GM13976 (cell line): Measurements from ENCODE around the gene C19orf25.

Experiments used
- DNase-seq: peaks from one replicate; pipeline ENCODE4 v3.0.0; 2012; ENCODE audit warnings: low spot score
- CTCF ChIP-seq: IDR thresholded peaks from 2 replicates; pipeline ENCODE4 v1.5.1; 2012; ENCODE audit warnings: borderline replicate concordance, mild to moderate bottlenecking; ENCODE audit not compliant: insufficient read depth; ENCODE audit errors: extremely low read depth, missing control alignments, control extremely low read depth
- in situ Hi-C: fragments of 300-500 bp; cut with MboI; formaldehyde crosslinking; loops from one replicate; pipeline ENCODE4 v1.12.0; 2022; ENCODE audit warnings: low sequenced_read_pairs, mixed read lengths, inconsistent platforms; ENCODE audit not compliant: unreplicated experiment

C19orf25 gene

GRCh38 chr19:1478934-1479707 is at the start of gene C19orf25:
Gene C19orf25, minus strand, starts transcription at chr19:1479215. Its CDS starts 312 bp downstream, at chr19:1478903.
- peak; percentile 98 for DNase-seq
- in situ Hi-C loops: no loop called here
- TF ChIP-seq CTCF: no peak

GRCh38 chr19:1527650-1528309 is 48.8 kb upstream of the C19orf25 start:
- no peak for DNase-seq
- in situ Hi-C loops: no loop called here
- TF ChIP-seq CTCF: no peak

GRCh38 chr19:1526979-1527649 is 48.1 kb upstream of the C19orf25 start:
- no peak for DNase-seq
- no peak for TF ChIP-seq CTCF
- in situ Hi-C loops: no loop called here

- no peak for DNase-seq
- in situ Hi-C loops: no loop called here
- no peak for TF ChIP-seq CTCF
Observed at GRCh38 chr19:1526066-1526778, 47.2 kb upstream of the C19orf25 start.

GRCh38 chr19:1525343-1525742 is 46.3 kb upstream of the C19orf25 start:
- no peak for DNase-seq
- TF ChIP-seq CTCF: no peak
- in situ Hi-C loops: no loop called here

- in situ Hi-C loops: no loop called here
- DNase-seq: no peak
- TF ChIP-seq CTCF: no peak
Observed at GRCh38 chr19:1524972-1525325, 45.9 kb upstream of the C19orf25 start.
